CD14-positive monocyte (primary cell): ENCODE data around the gene KRT82. TPM values are rescaled to one million over a fixed set of nuclear protein-coding genes. Genes with fewer than 3 reads are reported as not detected.

Experiments used
- DNase-seq, 3 donors: peaks; one replicate each; pipeline ENCODE4 v3.0.0-alpha.2; 2011 to 2022
- H2AFZ ChIP-seq: 2 replicates; pipeline ENCODE4 v1.6.0; 2012; ENCODE audit warnings: mild to moderate bottlenecking, low read depth, low read length, inconsistent platforms; ENCODE audit not compliant: insufficient read depth, poor library complexity, severe bottlenecking
- H3K27ac ChIP-seq, 2 donors: 1 replicate in 1 of 2; 2 replicates in 1 of 2; pipeline ENCODE4 v1.5.1; 2012 to 2013; ENCODE audit warnings: low read length in 2 of 2, control low read depth in 1 of 2, inconsistent platforms in 1 of 2, low read depth in 1 of 2, mild to moderate bottlenecking in 1 of 2
- H3K27me3 ChIP-seq, 2 donors: one replicate each; pipeline versions ENCODE4 v1.6.0 to v1.6.1; 2011 to 2013; ENCODE audit warnings: low read length in 2 of 2; ENCODE audit not compliant: control insufficient read depth in 2 of 2, insufficient read depth in 2 of 2
- H3K36me3 ChIP-seq, 2 donors: replicated peaks in 1 of 2; 1 replicate in 1 of 2; 2 replicates in 1 of 2; pipeline versions ENCODE4 v1.5.1 to v1.6.1; 2012 to 2013; ENCODE audit warnings: low read length in 2 of 2, control low read depth in 1 of 2, inconsistent platforms in 1 of 2, mild to moderate bottlenecking in 1 of 2; ENCODE audit not compliant: insufficient read depth in 2 of 2, control insufficient read depth in 1 of 2
- H3K4me1 ChIP-seq, 2 donors: 1 replicate in 1 of 2; 2 replicates in 1 of 2; pipeline versions ENCODE4 v1.5.1 to v1.6.1; 2012 to 2013; ENCODE audit warnings: low read length in 2 of 2, control low read depth in 1 of 2, inconsistent platforms in 1 of 2, mild to moderate bottlenecking in 1 of 2, moderate library complexity in 1 of 2; ENCODE audit not compliant: insufficient read depth in 2 of 2, control insufficient read depth in 1 of 2
- H3K4me2 ChIP-seq: replicated peaks from 2 replicates; pipeline ENCODE3; 2012; ENCODE audit warnings: low read length, moderate library complexity, mild to moderate bottlenecking; ENCODE audit not compliant: poor library complexity, severe bottlenecking; ENCODE audit errors: extremely low read depth
- H3K4me3 ChIP-seq, 3 experiments: fragments of 200-600 bp in 1 of 3; sonication (generic) in 1 of 3; replicated peaks in 1 of 3; 1 replicate in 2 of 3; 2 replicates in 1 of 3; pipeline ENCODE4 v1.5.1; 2011 to 2013; ENCODE audit warnings: low read length in 3 of 3, mild to moderate bottlenecking in 3 of 3, control low read depth in 2 of 3, low read depth in 2 of 3, inconsistent platforms in 1 of 3, moderate library complexity in 1 of 3
- H3K79me2 ChIP-seq: 2 replicates; pipeline ENCODE4 v1.6.0; 2012; ENCODE audit warnings: mild to moderate bottlenecking, control low read depth, inconsistent platforms, low read length, moderate library complexity; ENCODE audit not compliant: insufficient read depth
- H3K9ac ChIP-seq: 2 replicates; pipeline ENCODE4 v1.6.0; 2017; ENCODE audit warnings: low read length, mild to moderate bottlenecking; ENCODE audit not compliant: insufficient read depth, poor library complexity, severe bottlenecking
- H3K9me3 ChIP-seq, 2 donors: replicated peaks in 1 of 2; 1 replicate in 1 of 2; 2 replicates in 1 of 2; pipeline versions ENCODE4 v1.5.1 to v1.6.1; 2012 to 2013; ENCODE audit warnings: low read length in 2 of 2, control low read depth in 1 of 2; ENCODE audit not compliant: control insufficient read depth in 1 of 2, insufficient read depth in 1 of 2
- H4K20me1 ChIP-seq: 2 replicates; pipeline ENCODE4 v1.6.0; 2012; ENCODE audit warnings: mild to moderate bottlenecking, low read length, control low read depth, moderate library complexity; ENCODE audit not compliant: insufficient read depth
- H3K27ac Mint-ChIP-seq, 7 donors: one replicate each; pipeline ENCODE4 v1.8.0; 2020; ENCODE audit warnings: mild to moderate bottlenecking in 7 of 7, mixed read lengths in 7 of 7, moderate library complexity in 6 of 7, inconsistent platforms in 2 of 7
- H3K27me3 Mint-ChIP-seq, 3 donors: one replicate each; pipeline ENCODE4 v1.8.0; 2021 to 2022; ENCODE audit warnings: low read depth in 3 of 3, mild to moderate bottlenecking in 3 of 3, mixed read lengths in 3 of 3, moderate library complexity in 3 of 3, inconsistent platforms in 1 of 3
- H3K36me3 Mint-ChIP-seq, 2 donors: one replicate each; pipeline ENCODE4 v1.8.0; 2020; ENCODE audit warnings: mixed read lengths in 2 of 2, inconsistent platforms in 1 of 2, mild to moderate bottlenecking in 1 of 2
- H3K4me1 Mint-ChIP-seq: one replicate; pipeline ENCODE4 v1.8.0; 2020; ENCODE audit warnings: mild to moderate bottlenecking, mixed read lengths
- H3K4me3 Mint-ChIP-seq, 2 donors: one replicate each; pipeline ENCODE4 v1.8.0; 2020; ENCODE audit warnings: mild to moderate bottlenecking in 2 of 2, mixed read lengths in 2 of 2, moderate library complexity in 1 of 2
- H3K9me3 Mint-ChIP-seq, 7 donors: one replicate each; pipeline ENCODE4 v1.8.0; 2020 to 2022; ENCODE audit warnings: mixed read lengths in 7 of 7, mild to moderate bottlenecking in 6 of 7, moderate library complexity in 6 of 7, inconsistent platforms in 2 of 7
- CTCF ChIP-seq: fragments of 200-600 bp; IDR thresholded peaks from one replicate; pipeline ENCODE4 v1.8.0; 2022; ENCODE audit warnings: antibody characterized with exemption, mild to moderate bottlenecking
- WGBS: methylation state at CpG from one replicate; pipeline ENCODE4 v1.1.5; 2013; ENCODE audit warnings: missing lambda C conversion rate; ENCODE audit not compliant: insufficient coverage; 5-methylcytosine and 5-hydroxymethylcytosine counted together
- intact Hi-C, 2 donors: fragments of 100-400 bp; cut with micrococcal nuclease; formaldehyde crosslinking; loops; one replicate each; pipeline versions ENCODE4 v1.15.0 to v1.15.1; 2023
- polyA plus RNA-seq, 3 donors: library from polyadenylated mRNA; depleted of rRNA in 1 of 3; unstranded in 2 of 3; stranded (reverse) in 1 of 3; fragments of 300-500 nt in 2 of 3; fragments of >200 nt in 1 of 3; fragmentation: Illumina TruSeq in 2 of 3; gene quantifications; 1 replicate in 2 of 3; 2 replicates in 1 of 3; pipeline ENCODE4 v1.2.3, GENCODE V29; 2012 to 2021

Gene KRT82
- polyA plus RNA-seq, 3 donors, result not detected

GRCh38 chr12:52356031-52356761 lies 49.9 kb downstream of the KRT82 start:
- no peak overlapping the region for H3K4me3 Mint-ChIP-seq
- no peak for TF ChIP-seq CTCF
- DNase-seq, result no peak

GRCh38 chr12:52355176-52355575 lies 51.0 kb downstream of the KRT82 start:
- peaks cover 0 to 22% (median 3%) of the 10 kb centered on the region in 3 donors for H3K27me3 Mint-ChIP-seq
- intact Hi-C loops, result no loop called here
- no peak for DNase-seq
- no peak overlapping the region for H3K4me3 Mint-ChIP-seq
- no peak overlapping the region for H3K4me3 ChIP-seq
- no peak overlapping the region for H3K4me2 ChIP-seq
- 95% methylated on average over 6 of the region's 8 CpGs for WGBS
- H3K79me2 ChIP-seq, result no peaks in the 10 kb centered on the region
- TF ChIP-seq CTCF, result no peak
- H3K9ac ChIP-seq, result no peak overlapping the region
- H3K36me3 Mint-ChIP-seq, result no peaks in the 10 kb centered on the region
- no peak overlapping the region for H3K27ac Mint-ChIP-seq
- H3K9me3 Mint-ChIP-seq, result no peaks in the 10 kb centered on the region
- no peaks in the 10 kb centered on the region for H4K20me1 ChIP-seq
- H3K4me1 ChIP-seq, result no peaks in the 10 kb centered on the region
- no peak overlapping the region for H3K27ac ChIP-seq
- peaks cover 6% of the 10 kb centered on the region for H3K4me1 Mint-ChIP-seq
- no peaks in the 10 kb centered on the region for H3K27me3 ChIP-seq
- H3K36me3 ChIP-seq, result no peaks in the 10 kb centered on the region
- H3K9me3 ChIP-seq, result no peaks in the 10 kb centered on the region
- no peak overlapping the region for H2AFZ ChIP-seq

More at GRCh38 chr12:52356031-52356761, 49.9 kb downstream of the KRT82 start:
- H3K4me2 ChIP-seq, result no peak overlapping the region
- no peak overlapping the region for H3K9ac ChIP-seq
- H3K27me3 ChIP-seq, result no peaks in the 10 kb centered on the region
- Mint-ChIP-seq H3K27ac (no peak overlapping the region), H3K27me3 (peaks cover 0 to 18% (median 3%) of the 10 kb centered on the region in 3 donors), H3K36me3 (no peaks in the 10 kb centered on the region), H3K9me3 (no peaks in the 10 kb centered on the region), H3K4me1 (peaks cover 6% of the 10 kb centered on the region)
- intact Hi-C loops, result no loop called here
- H3K9me3 ChIP-seq, result no peaks in the 10 kb centered on the region
- H3K36me3 ChIP-seq, result no peaks in the 10 kb centered on the region
- WGBS, result 95% methylated on average over 43 of the region's 56 CpGs
- H3K4me1 ChIP-seq, result no peaks in the 10 kb centered on the region
- H3K4me3 ChIP-seq, result no peak overlapping the region
- no peaks in the 10 kb centered on the region for H4K20me1 ChIP-seq
- H3K79me2 ChIP-seq, result no peaks in the 10 kb centered on the region
- H3K27ac ChIP-seq, result no peak overlapping the region
- no peak overlapping the region for H2AFZ ChIP-seq
